Hepatocyte (in vitro differentiated cells): ENCODE results near the gene ABCA3. TPM values are rescaled to one million over a fixed set of nuclear protein-coding genes. Genes with fewer than 3 reads are reported as not detected.

Experiments
- DNase-seq: peaks from one replicate; pipeline ENCODE4 v3.0.0-alpha.2; 2016; ENCODE audit warnings: low spot score
- H2AFZ ChIP-seq: fragments of 200-600 bp; sonication (generic); 2 replicates; pipeline ENCODE4 v1.6.0; 2016; ENCODE audit warnings: antibody characterized with exemption, mild to moderate bottlenecking
- H3K27ac ChIP-seq: fragments of 200-600 bp; sonication (generic); 2 replicates; pipeline ENCODE4 v1.5.1; 2016; ENCODE audit warnings: mild to moderate bottlenecking
- H3K27me3 ChIP-seq: fragments of 200-600 bp; sonication (generic); 2 replicates; pipeline ENCODE4 v1.6.1; 2016
- H3K36me3 ChIP-seq: fragments of 200-600 bp; sonication (generic); replicated peaks from 2 replicates; pipeline ENCODE4 v1.5.1; 2016; ENCODE audit warnings: low read depth; ENCODE audit not compliant: insufficient read depth
- H3K4me1 ChIP-seq: fragments of 200-600 bp; sonication (generic); 2 replicates; pipeline ENCODE4 v1.5.1; 2016; ENCODE audit warnings: mild to moderate bottlenecking, moderate library complexity; ENCODE audit not compliant: insufficient read depth
- H3K4me2 ChIP-seq: fragments of 200-600 bp; sonication (generic); 2 replicates; pipeline ENCODE4 v1.6.0; 2016
- H3K4me3 ChIP-seq: fragments of 200-600 bp; sonication (generic); 2 replicates; pipeline ENCODE4 v1.5.1; 2016; ENCODE audit warnings: mild to moderate bottlenecking
- H3K79me2 ChIP-seq: fragments of 200-600 bp; sonication (generic); 2 replicates; pipeline ENCODE4 v1.6.0; 2017; ENCODE audit warnings: mild to moderate bottlenecking
- H3K9me2 ChIP-seq: fragments of 200-600 bp; sonication (generic); replicated peaks from 2 replicates; pipeline ENCODE4 v1.6.0; 2017; ENCODE audit warnings: mild to moderate bottlenecking; ENCODE audit not compliant: insufficient read depth
- H3K9me3 ChIP-seq: fragments of 200-600 bp; sonication (generic); 2 replicates; pipeline ENCODE4 v1.5.1; 2016; ENCODE audit warnings: low read depth, mild to moderate bottlenecking
- H4K20me1 ChIP-seq: fragments of 200-600 bp; sonication (generic); 2 replicates; pipeline ENCODE4 v1.6.0; 2016; ENCODE audit warnings: mild to moderate bottlenecking; ENCODE audit not compliant: insufficient read depth, poor library complexity, severe bottlenecking
- EZH2 ChIP-seq: fragments of 200-600 bp; sonication (generic); IDR thresholded peaks from 2 replicates; pipeline ENCODE4 v1.6.1; 2016; ENCODE audit warnings: antibody characterized with exemption, mild to moderate bottlenecking, borderline replicate concordance
- EZH2phosphoT487 ChIP-seq: fragments of 200-600 bp; sonication (generic); IDR thresholded peaks from one replicate; pipeline ENCODE4 v1.6.1; 2018; ENCODE audit warnings: antibody characterized with exemption, mild to moderate bottlenecking, low read depth, moderate library complexity; ENCODE audit not compliant: unreplicated experiment, severe bottlenecking
- WGBS: methylation state at CpG from one replicate; pipeline ENCODE4 v1.1.6; 2016; ENCODE audit warnings: low lambda C conversion rate; ENCODE audit errors: missing lambda C conversion rate; 5-methylcytosine and 5-hydroxymethylcytosine counted together
- polyA plus RNA-seq: library from polyadenylated mRNA; unstranded; fragments of >200 nt; fragmentation: Nextera tagmentation; extraction: Ambion mirVana; gene quantifications from 2 replicates; pipeline ENCODE4 v1.2.1, GENCODE V29; 2016
- total RNA-seq: library from RNA; depleted of rRNA; stranded (reverse); fragments of >200 nt; gene quantifications from 2 replicates; pipeline ENCODE4 v1.2.3, GENCODE V29; 2014
- TF ChIP-seq, protein P1 (sequence below): fragments of 200-600 bp; sonication (generic); IDR thresholded peaks from 2 replicates; pipeline ENCODE4 v1.5.1; 2016; ENCODE audit warnings: antibody characterized with exemption, mild to moderate bottlenecking; ENCODE audit not compliant: poor library complexity

ABCA3 gene
- total and polyA plus RNA-seq, 2 experiments from 2014 or later: 0.94 to 1.8 TPM

DNA sequence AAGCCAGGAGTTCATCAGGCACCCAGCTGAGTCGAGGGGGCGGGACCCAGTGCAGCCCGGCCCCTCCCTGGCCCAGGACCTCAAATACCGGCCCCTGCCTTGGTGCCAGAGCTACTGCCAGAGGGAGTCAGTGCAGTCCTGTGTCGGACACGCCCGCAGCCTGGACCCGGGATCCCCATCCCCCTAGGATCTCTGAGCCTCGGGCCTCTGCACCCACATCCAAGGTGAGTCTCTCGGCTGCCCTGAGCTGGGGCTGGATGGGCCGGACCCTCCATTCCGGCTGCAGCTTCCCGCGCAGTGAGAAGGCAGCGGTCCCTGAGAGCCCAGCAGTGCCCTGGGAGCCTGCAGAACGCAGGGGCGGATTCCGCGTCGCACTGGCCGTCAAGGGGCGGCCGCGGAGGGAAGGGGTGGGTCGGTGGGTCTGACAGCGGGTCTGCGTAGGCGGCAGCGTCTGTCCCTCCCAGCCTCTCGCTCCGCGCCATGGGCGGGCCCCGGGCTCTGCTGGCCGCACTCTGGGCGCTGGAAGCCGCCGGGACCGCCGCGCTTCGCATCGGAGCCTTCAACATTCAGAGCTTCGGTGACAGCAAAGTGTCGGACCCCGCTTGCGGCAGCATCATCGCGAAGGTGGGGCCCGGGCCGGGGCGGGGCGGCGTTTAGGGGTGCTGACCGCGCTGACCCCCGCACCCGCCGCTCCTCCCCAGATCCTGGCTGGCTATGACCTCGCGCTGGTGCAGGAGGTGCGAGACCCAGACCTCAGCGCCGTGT is 104.0 kb downstream of the ABCA3 start, which contains the start of gene DNASE1L2:
TSS of gene DNASE1L2 (plus strand) at position 108 of the 765 bp plus-strand sequence. CDS start at position 481, 373 bp downstream.
- peak within 1 kb of the TSS; percentile 23 for H3K4me3 ChIP-seq
- H3K36me3 ChIP-seq: no peaks in the 10 kb centered on the region

DNA sequence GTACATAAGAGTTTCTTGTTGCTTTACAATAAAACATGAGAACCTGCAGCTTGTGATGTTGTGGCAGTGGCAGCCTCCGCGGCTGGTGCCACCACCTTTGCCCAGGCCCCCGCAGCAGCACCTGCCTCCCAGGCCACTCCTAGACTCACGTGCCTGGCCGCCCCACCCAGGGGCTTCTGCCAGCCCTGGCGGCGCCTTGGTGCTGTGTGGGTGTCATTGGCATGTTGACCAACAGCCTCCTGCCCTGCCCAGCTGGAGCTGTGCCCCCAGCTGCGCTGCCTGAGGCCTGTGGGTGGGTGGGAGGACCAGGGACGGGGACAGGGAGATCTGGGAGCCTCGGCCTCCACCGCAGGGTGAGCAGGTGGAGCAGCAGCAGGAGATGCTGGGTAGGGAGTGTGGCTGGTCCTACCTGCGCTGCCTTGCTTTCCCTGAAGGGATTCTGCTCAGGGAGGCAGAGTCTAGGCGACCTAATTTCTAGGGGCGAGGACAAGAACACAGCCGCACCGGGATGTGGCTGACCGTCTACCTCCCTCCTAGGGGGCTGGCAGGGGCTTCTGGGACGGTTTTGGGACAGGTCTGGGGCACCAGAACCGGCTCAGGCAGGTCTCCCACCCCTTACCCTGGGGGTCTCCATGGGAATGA is 104.7 kb downstream of the ABCA3 start:
- Histone ChIP-seq H3K27me3 (peaks cover 26% of the 10 kb centered on the region), H2AFZ (no peak overlapping the region), H3K79me2 (no peaks in the 10 kb centered on the region), H3K4me2 (peak overlapping the region; percentile 87), H3K9me3 (no peaks in the 10 kb centered on the region), H3K9me2 (no peaks in the 10 kb centered on the region), H3K36me3 (no peaks in the 10 kb centered on the region), H4K20me1 (peaks cover 14% of the 10 kb centered on the region), H3K4me1 (peaks cover 16% of the 10 kb centered on the region), H3K4me3 (no peak overlapping the region), H3K27ac (no peak overlapping the region)
- TF ChIP-seq, protein P1, sequence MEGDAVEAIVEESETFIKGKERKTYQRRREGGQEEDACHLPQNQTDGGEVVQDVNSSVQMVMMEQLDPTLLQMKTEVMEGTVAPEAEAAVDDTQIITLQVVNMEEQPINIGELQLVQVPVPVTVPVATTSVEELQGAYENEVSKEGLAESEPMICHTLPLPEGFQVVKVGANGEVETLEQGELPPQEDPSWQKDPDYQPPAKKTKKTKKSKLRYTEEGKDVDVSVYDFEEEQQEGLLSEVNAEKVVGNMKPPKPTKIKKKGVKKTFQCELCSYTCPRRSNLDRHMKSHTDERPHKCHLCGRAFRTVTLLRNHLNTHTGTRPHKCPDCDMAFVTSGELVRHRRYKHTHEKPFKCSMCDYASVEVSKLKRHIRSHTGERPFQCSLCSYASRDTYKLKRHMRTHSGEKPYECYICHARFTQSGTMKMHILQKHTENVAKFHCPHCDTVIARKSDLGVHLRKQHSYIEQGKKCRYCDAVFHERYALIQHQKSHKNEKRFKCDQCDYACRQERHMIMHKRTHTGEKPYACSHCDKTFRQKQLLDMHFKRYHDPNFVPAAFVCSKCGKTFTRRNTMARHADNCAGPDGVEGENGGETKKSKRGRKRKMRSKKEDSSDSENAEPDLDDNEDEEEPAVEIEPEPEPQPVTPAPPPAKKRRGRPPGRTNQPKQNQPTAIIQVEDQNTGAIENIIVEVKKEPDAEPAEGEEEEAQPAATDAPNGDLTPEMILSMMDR: no peak
- no peak for TF ChIP-seq EZH2phosphoT487
- no peak for TF ChIP-seq EZH2
- 85% methylated on average over 18 of the region's 19 CpGs for WGBS
- no peak for DNase-seq

More for the DNA sequence above, 104.0 kb downstream of the ABCA3 start, which contains the start of gene DNASE1L2:
- no peak within 1 kb of the TSS for H3K27ac ChIP-seq
- peak within 1 kb of the TSS; percentile 87 for H3K4me2 ChIP-seq
- TF ChIP-seq EZH2 (no peak), EZH2phosphoT487 (peak; percentile 59)
- TF ChIP-seq, protein P1: no peak
- H3K27me3 ChIP-seq: peaks cover 26% of the 10 kb centered on the region
- DNase-seq: peak; percentile 59
- no peaks in the 10 kb centered on the region for H3K9me2 ChIP-seq
- no peaks in the 10 kb centered on the region for H3K79me2 ChIP-seq
- WGBS: 6% methylated on average over 43 of the region's 64 CpGs
- H2AFZ ChIP-seq: no peak within 1 kb of the TSS
- H3K4me1 ChIP-seq: peaks cover 16% of the 10 kb centered on the region
- peaks cover 14% of the 10 kb centered on the region for H4K20me1 ChIP-seq
- no peaks in the 10 kb centered on the region for H3K9me3 ChIP-seq

DNA sequence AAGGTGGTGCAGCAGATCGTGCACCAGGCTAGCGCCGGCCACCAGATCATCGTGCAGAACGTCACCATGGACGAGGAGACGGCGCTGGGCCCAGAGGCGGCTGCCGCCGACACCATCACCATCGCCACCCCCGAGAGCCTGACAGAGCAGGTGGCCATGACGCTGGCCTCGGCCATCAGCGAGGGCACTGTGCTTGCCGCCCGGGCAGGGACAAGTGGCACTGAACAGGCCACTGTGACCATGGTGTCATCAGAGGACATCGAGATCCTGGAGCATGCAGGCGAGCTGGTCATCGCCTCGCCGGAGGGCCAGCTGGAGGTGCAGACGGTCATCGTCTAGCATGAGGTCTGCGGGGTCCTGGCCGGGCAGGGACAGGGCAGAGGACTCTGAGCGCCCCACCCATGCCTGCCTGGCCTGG is 105.3 kb downstream of the ABCA3 start:
- Histone ChIP-seq H3K4me3 (no peak overlapping the region), H3K9me2 (no peaks in the 10 kb centered on the region), H3K9me3 (no peaks in the 10 kb centered on the region), H3K4me2 (no peak overlapping the region), H3K36me3 (no peaks in the 10 kb centered on the region), H2AFZ (no peak overlapping the region), H3K27me3 (peaks cover 26% of the 10 kb centered on the region), H3K27ac (no peak overlapping the region), H3K79me2 (no peaks in the 10 kb centered on the region), H3K4me1 (peaks cover 16% of the 10 kb centered on the region), H4K20me1 (peaks cover 14% of the 10 kb centered on the region)
- TF ChIP-seq, protein P1: no peak
- TF ChIP-seq EZH2phosphoT487: no peak
- TF ChIP-seq EZH2: no peak
- no peak for DNase-seq
- WGBS: 97% methylated on average over 27 of the region's 28 CpGs
